KBM-7 (cell line): ENCODE measurements around the gene MAD1L1.
"Not testable (repeated sequence)": the region's sequence is repeated elsewhere in the genome, so short reads cannot be mapped to it uniquely, and the experiment has no call there.

Experiments
- DNase-seq: peaks from one replicate; pipeline ENCODE4 v3.0.0-alpha.2; 2015
- in situ Hi-C: fragments of 300-500 bp; cut with MboI; formaldehyde crosslinking; loops from 2 replicates; pipeline ENCODE4 v1.14.3; 2020; ENCODE audit warnings: low sequenced_read_pairs, low pct_unique_long_range_greater_than_20kb, mixed read lengths

MAD1L1 gene

GRCh38 chr7:1828170-1828569 lies 404.6 kb downstream of the MAD1L1 start:
- DNase-seq, in situ Hi-C loops: not testable (repeated sequence)

GRCh38 chr7:1827521-1827981 lies 405.2 kb downstream of the MAD1L1 start:
- in situ Hi-C loops, DNase-seq: not testable (repeated sequence)

- in situ Hi-C loops, DNase-seq: not testable (repeated sequence)
Measured at GRCh38 chr7:1826931-1827330, 405.8 kb downstream of the MAD1L1 start.

GRCh38 chr7:1825897-1826741 lies 406.6 kb downstream of the MAD1L1 start:
- no peak for DNase-seq
- in situ Hi-C loops = no loop called here

- DNase-seq, in situ Hi-C loops: not testable (repeated sequence)
Measured at GRCh38 chr7:1825647-1825896, 407.2 kb downstream of the MAD1L1 start.

GRCh38 chr7:1824882-1825646 lies 407.7 kb downstream of the MAD1L1 start:
- in situ Hi-C loops, DNase-seq: not testable (repeated sequence)

GRCh38 chr7:1824151-1824881 lies 408.4 kb downstream of the MAD1L1 start:
- DNase-seq, in situ Hi-C loops: not testable (repeated sequence)

- in situ Hi-C loops = no loop called here
- DNase-seq = no peak
Measured at GRCh38 chr7:1823376-1824150, 409.2 kb downstream of the MAD1L1 start.

GRCh38 chr7:1819259-1819841 lies 413.4 kb downstream of the MAD1L1 start:
- DNase-seq = peak; percentile 76

GRCh38 chr7:1818575-1819258 lies 414.0 kb downstream of the MAD1L1 start:
- DNase-seq = no peak
- in situ Hi-C loops = no loop called here

More at GRCh38 chr7:1819259-1819841, 413.4 kb downstream of the MAD1L1 start:
- in situ Hi-C loops = no loop called here

- no peak for DNase-seq
- in situ Hi-C loops = no loop called here
Measured at GRCh38 chr7:1817061-1817712, 415.6 kb downstream of the MAD1L1 start.

GRCh38 chr7:1816451-1816850 lies 416.3 kb downstream of the MAD1L1 start:
- DNase-seq, in situ Hi-C loops: not testable (repeated sequence)

GRCh38 chr7:1815551-1816281 lies 417.0 kb downstream of the MAD1L1 start:
- in situ Hi-C loops, DNase-seq: not testable (repeated sequence)

- in situ Hi-C loops = no loop called here
- DNase-seq = no peak
Measured at GRCh38 chr7:1815051-1815481, 417.7 kb downstream of the MAD1L1 start.

- no peak for DNase-seq
- in situ Hi-C loops = no loop called here
Measured at GRCh38 chr7:1814089-1814811, 418.5 kb downstream of the MAD1L1 start.

- DNase-seq = no peak
- in situ Hi-C loops = no loop called here
Measured at GRCh38 chr7:1813394-1814088, 419.2 kb downstream of the MAD1L1 start.
